ES-I3 (cell line): Measurements from ENCODE around the gene EIPR1.
A peak's percentile ranks its signal among the peaks of the same experiment; 100 is the strongest.

Experiments
- H3K36me3 ChIP-seq: 2 replicates; pipeline ENCODE4 v1.6.1; 2013; ENCODE audit warnings: mild to moderate bottlenecking, low read length, control low read depth, moderate library complexity; ENCODE audit not compliant: insufficient read depth
- H3K4me1 ChIP-seq: 2 replicates; pipeline ENCODE4 v1.6.1; 2013; ENCODE audit warnings: mild to moderate bottlenecking, control low read depth, low read length; ENCODE audit not compliant: insufficient read depth
- H3K9ac ChIP-seq: 2 replicates; pipeline ENCODE4 v1.6.1; 2013; ENCODE audit warnings: low read depth, mild to moderate bottlenecking, low read length, moderate library complexity
- H3K9me3 ChIP-seq: 2 replicates; pipeline ENCODE4 v1.6.1; 2013; ENCODE audit warnings: mild to moderate bottlenecking, low read length, moderate library complexity; ENCODE audit not compliant: control insufficient read depth, insufficient read depth

The EIPR1 gene

DNA sequence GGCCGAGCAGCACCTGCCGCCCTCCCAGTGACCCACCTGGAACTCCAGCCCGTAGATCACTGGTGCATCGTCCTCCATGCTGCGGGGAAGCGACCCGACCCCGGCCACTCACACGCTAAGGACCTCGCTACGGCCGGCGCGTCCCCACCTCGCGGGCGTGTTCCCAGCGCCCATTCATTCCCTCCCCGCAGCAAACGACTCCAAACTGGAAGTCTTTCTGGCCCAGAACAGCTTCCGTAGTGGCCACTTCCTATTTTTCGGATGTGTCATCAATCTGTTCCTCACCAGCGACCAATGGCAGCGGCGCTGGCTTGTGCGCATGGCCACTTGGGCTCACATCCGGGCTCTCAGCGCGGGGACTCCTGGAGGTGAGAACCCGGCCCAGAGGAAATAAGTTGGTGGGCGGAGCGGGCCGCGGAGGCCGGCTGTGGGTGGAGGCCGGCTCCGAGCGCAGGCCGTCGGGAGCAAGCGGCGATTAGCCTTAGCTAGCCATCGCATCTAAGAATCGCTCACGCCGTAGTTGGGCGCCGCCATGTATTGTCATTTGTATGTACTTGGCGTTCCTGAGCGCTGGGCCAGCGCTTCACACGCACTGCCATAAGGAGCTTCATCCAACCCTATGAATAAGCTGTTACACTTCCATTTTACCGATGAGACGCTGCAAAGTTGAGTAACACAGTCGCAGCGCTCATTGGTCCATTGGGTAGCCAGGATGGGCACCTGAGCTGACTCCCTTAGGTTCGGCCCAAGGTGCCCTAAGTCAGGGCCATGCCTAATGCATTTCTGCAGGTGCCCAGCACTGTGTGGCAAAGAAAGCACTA lies at the start of gene EIPR1:
TSS of gene EIPR1 (minus strand) at position 207 of the 821 bp plus-strand sequence. CDS start at position 78, 129 bp downstream.
- Histone ChIP-seq H3K36me3 (no peaks in the 10 kb centered on the region), H3K9me3 (no peaks in the 10 kb centered on the region), H3K9ac (peak within 1 kb of the TSS; percentile 75), H3K4me1 (0 out of 2 replicates have a peak, but pooled peaks cover 8% of the 10 kb centered on the region)

DNA sequence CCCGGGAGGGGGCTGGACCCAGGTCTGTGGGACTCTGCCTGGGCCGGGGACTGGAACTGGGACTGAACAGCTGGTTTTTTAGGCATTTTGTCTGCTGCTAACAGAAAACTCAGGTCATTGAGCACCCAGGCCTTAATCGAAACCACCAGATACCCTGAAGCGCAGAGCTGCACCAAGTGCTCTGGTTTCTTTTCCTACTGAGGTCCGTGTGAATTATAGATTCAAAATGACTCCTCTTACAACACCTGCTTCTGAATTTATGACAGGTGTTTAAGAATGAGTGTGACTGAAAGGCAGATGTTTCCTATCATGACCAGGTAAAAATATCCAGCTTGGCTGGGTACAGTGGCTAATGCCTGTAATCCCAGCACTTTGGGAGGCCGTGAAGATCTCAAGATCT lies 49.7 kb upstream of the EIPR1 start:
- H3K9me3 ChIP-seq: no peaks in the 10 kb centered on the region
- H3K9ac ChIP-seq: no peak overlapping the region
- peaks cover 13% of the 10 kb centered on the region for H3K36me3 ChIP-seq
- H3K4me1 ChIP-seq: no peaks in the 10 kb centered on the region

DNA sequence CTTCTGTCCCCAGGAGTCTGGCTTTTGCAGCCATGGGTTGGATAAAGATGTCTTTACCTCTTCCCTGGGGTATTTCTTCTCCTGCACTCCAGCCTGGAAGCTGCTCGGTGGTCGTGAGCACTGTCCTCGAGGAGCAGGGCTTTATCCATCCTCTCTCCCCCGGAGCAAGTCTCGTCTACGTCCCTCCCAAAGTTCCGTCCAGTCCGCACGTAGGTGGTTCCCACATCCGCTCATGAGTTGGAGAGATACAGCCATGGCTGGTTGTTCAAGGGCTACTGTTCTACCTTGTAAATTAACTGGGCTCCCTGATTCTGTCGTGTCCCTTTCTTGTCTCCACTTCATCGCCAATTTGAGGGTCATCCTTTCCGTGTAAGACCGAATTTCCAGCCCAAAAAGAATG lies 49.0 kb upstream of the EIPR1 start:
- Histone ChIP-seq H3K9ac (no peak overlapping the region), H3K4me1 (no peaks in the 10 kb centered on the region), H3K9me3 (no peaks in the 10 kb centered on the region), H3K36me3 (peaks cover 13% of the 10 kb centered on the region)

GRCh38 chr2:3424171-3424795 lies 46.7 kb upstream of the EIPR1 start:
- H3K4me1 ChIP-seq: no peaks in the 10 kb centered on the region
- peaks cover 17% of the 10 kb centered on the region for H3K36me3 ChIP-seq
- H3K9ac ChIP-seq: no peak overlapping the region
- H3K9me3 ChIP-seq: no peaks in the 10 kb centered on the region

DNA sequence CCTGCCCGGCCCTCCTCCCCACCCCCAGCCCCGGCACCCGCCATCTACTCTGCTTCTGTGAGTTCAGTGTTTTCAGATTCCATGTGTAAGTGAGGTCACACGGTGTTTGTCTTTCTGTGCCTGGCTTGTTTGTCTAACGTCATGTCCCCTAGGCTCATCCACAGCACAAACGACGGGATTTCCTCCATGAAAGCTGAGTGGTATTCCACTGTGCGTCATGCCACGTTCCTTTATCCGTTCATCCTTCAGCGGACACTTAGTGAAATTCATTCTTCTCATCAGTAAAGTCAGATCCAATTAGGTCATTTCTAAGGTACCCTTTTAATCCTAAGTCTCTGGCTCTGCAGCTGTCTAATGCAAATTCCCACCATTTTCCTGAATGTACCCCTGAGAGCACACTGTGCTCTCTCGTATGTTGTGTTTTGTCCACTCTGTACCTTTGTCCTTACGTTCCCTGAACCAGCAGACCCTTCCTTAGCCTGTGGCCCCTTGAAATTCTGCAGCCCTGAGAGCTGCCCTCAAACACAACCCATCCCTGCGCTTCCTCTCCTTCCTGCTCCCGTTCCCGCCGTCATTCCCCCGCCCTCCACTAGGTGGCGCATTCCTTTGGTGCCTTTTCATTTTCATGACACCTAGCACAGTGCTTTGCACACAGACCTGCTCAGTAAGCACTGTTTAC lies 46.0 kb upstream of the EIPR1 start:
- Histone ChIP-seq H3K4me1 (no peaks in the 10 kb centered on the region), H3K36me3 (peaks cover 17% of the 10 kb centered on the region)

DNA sequence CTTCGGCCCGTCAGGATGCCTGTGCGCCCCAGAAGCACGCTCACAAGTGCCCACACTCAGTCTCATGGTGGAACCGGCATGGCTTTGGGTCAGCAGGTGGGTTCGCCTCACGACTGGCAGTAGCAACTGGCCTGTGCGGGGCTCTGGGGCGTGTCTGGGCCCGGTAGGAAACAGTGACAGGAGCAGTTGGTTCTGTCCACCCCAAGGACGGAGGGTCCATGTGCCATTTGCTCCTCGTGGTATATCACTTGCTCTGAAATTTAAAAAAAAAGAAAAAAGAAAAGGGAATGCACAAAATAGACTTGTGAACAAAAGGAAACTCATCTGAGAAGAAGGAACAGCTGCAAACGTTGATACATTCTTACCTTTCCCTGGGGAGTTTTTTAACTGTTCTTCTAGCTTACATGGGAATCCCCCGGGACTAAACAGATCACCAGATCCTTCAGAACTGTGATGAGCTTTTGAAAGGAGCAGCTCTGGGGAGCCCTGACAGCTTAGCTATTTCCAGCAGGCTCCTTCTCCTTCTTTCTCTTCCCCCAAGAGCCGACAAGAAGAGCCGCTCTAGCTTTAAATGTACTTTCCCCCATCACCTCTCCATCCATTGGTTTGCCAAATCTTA lies 44.7 kb upstream of the EIPR1 start:
- Histone ChIP-seq H3K4me1 (no peaks in the 10 kb centered on the region), H3K36me3 (peaks cover 17% of the 10 kb centered on the region), H3K9me3 (no peaks in the 10 kb centered on the region), H3K9ac (no peak overlapping the region)

More for the DNA sequence above, 46.0 kb upstream of the EIPR1 start:
- H3K9me3 ChIP-seq: no peaks in the 10 kb centered on the region
- H3K9ac ChIP-seq: no peak overlapping the region

GRCh38 chr2:3421580-3421979 lies 44.0 kb upstream of the EIPR1 start:
- no peaks in the 10 kb centered on the region for H3K9me3 ChIP-seq
- peaks cover 17% of the 10 kb centered on the region for H3K36me3 ChIP-seq
- no peak overlapping the region for H3K9ac ChIP-seq
- H3K4me1 ChIP-seq: no peaks in the 10 kb centered on the region

GRCh38 chr2:3420769-3421397 lies 43.3 kb upstream of the EIPR1 start:
- H3K9ac ChIP-seq: no peak overlapping the region
- H3K36me3 ChIP-seq: peaks cover 16% of the 10 kb centered on the region
- H3K4me1 ChIP-seq: no peaks in the 10 kb centered on the region
- no peaks in the 10 kb centered on the region for H3K9me3 ChIP-seq

DNA sequence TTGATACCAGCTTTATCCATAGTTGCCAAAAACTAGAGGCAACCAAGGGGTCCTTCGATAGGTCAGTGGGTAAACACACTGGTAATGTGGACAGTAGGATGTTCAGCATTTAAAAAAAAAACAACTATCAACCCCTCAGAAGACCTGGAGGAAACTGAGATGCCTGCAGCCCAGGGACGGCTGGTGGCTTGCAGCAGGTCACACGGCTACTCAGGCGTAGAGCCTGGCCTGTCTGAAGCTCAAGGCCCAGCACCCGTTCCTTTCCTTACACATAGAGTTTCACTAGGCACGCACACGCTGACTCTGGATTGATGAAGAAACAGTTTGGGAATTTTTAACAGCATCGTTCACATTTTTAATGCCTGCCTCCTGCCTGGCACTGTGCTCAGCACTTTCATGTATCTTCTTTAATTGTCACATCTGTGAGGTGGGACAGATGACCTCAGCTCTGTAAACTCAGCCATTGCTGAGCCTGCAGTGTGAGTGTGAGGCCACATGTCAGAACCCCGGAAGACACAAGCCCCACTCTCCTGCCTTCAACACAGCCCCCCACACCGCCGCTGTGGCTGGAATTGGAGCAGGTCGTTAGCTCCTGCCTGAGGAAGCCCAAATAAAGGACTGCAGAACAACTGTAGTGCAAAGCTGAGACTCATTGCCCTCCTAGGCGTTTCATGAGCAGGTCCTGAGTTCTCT lies 42.6 kb upstream of the EIPR1 start:
- Histone ChIP-seq H3K9ac (no peak overlapping the region), H3K9me3 (no peaks in the 10 kb centered on the region), H3K4me1 (no peaks in the 10 kb centered on the region), H3K36me3 (peaks cover 13% of the 10 kb centered on the region)

DNA sequence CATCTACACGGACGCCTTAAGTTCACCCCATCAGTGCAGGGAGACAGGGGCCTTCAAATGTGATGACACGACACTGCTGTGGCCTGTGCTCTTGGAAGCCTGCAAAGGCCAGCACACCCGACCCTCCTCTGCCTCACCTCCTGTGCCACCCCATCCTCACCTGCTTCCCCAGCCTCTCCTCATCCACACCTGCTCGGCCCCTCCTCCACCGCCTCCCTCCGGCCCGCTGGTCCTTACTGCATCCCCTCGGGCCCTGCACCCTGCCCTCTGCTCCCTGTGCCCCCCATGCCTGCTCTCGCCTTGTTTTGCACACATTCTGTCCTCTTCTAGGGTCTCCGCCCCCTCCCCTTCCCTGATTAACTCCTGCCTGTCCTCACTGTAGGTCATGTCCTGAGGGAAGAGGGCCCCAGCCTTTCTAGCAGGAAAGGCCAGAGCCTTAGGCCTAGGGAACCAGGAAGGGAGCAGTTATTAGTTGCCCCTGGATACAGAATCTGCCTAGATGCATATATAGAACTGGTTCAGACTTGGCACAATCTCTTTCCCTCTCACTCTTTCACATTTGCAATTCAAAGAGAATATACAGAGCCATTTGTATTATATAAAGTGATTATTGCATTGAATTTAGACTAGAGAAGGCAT lies 41.3 kb upstream of the EIPR1 start:
- Histone ChIP-seq H3K36me3 (peaks cover 4% of the 10 kb centered on the region; the same call in 1 of the 2 replicates), H3K9ac (no peak overlapping the region), H3K4me1 (no peaks in the 10 kb centered on the region), H3K9me3 (no peaks in the 10 kb centered on the region)

GRCh38 chr2:3414133-3414860 lies 36.7 kb upstream of the EIPR1 start:
- Histone ChIP-seq H3K36me3 (no peaks in the 10 kb centered on the region), H3K4me1 (no peaks in the 10 kb centered on the region), H3K9me3 (no peaks in the 10 kb centered on the region), H3K9ac (no peak overlapping the region)

DNA sequence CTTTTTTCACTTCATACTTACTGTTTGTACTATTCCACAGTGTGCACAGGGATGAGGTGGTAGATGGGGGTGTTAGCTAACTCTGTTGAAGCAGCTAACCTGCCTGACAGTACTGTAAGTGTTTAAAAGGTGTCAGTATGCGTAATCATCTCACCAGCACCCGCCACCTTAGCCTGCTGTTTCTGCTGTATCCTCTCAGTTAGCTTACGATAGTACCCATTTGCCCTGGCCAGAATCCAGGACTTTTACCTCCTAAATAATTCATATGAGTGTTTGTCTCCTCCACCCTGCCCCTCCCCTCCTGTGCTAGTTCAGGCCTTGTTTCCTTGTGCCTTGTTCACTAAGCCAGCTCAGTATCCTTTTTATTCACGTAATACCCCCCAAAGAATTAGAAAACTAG lies 36.1 kb upstream of the EIPR1 start:
- no peaks in the 10 kb centered on the region for H3K36me3 ChIP-seq
- H3K9me3 ChIP-seq: no peaks in the 10 kb centered on the region
- no peak overlapping the region for H3K9ac ChIP-seq
- H3K4me1 ChIP-seq: no peaks in the 10 kb centered on the region

DNA sequence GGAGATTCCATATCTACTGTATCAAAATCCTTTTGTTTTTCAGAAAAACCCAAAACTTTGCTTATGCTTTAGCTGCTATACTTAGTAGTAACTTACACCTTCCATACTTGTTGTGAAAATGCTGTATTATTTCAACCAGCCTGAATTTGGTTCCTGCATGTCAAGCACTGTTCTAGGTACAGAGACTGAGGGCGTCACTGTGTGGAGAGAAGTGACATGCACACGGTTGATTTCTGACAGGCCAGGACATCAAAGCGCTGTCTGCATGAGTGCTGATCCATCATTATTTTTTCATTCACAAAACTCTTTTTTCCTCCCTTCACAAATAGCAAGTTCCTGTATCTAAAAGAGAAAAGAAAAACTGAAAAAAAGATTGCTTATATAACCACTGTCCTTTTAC lies 33.5 kb upstream of the EIPR1 start:
- Histone ChIP-seq H3K9ac (no peak overlapping the region), H3K36me3 (no peaks in the 10 kb centered on the region), H3K4me1 (no peaks in the 10 kb centered on the region), H3K9me3 (no peaks in the 10 kb centered on the region)
